HG02759 (cell line): ENCODE results near the gene MAP3K15.

Experiments
- ATAC-seq: cut with Tn5 transposase; IDR thresholded peaks from one replicate; pipeline ENCODE4 v1.9.1; 2021; ENCODE audit warnings: mild to moderate bottlenecking, moderate library complexity; ENCODE audit not compliant: unreplicated experiment

MAP3K15 gene, protein sequence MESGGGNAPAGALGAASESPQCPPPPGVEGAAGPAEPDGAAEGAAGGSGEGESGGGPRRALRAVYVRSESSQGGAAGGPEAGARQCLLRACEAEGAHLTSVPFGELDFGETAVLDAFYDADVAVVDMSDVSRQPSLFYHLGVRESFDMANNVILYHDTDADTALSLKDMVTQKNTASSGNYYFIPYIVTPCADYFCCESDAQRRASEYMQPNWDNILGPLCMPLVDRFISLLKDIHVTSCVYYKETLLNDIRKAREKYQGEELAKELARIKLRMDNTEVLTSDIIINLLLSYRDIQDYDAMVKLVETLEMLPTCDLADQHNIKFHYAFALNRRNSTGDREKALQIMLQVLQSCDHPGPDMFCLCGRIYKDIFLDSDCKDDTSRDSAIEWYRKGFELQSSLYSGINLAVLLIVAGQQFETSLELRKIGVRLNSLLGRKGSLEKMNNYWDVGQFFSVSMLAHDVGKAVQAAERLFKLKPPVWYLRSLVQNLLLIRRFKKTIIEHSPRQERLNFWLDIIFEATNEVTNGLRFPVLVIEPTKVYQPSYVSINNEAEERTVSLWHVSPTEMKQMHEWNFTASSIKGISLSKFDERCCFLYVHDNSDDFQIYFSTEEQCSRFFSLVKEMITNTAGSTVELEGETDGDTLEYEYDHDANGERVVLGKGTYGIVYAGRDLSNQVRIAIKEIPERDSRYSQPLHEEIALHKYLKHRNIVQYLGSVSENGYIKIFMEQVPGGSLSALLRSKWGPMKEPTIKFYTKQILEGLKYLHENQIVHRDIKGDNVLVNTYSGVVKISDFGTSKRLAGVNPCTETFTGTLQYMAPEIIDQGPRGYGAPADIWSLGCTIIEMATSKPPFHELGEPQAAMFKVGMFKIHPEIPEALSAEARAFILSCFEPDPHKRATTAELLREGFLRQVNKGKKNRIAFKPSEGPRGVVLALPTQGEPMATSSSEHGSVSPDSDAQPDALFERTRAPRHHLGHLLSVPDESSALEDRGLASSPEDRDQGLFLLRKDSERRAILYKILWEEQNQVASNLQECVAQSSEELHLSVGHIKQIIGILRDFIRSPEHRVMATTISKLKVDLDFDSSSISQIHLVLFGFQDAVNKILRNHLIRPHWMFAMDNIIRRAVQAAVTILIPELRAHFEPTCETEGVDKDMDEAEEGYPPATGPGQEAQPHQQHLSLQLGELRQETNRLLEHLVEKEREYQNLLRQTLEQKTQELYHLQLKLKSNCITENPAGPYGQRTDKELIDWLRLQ (N-terminal part only)

DNA sequence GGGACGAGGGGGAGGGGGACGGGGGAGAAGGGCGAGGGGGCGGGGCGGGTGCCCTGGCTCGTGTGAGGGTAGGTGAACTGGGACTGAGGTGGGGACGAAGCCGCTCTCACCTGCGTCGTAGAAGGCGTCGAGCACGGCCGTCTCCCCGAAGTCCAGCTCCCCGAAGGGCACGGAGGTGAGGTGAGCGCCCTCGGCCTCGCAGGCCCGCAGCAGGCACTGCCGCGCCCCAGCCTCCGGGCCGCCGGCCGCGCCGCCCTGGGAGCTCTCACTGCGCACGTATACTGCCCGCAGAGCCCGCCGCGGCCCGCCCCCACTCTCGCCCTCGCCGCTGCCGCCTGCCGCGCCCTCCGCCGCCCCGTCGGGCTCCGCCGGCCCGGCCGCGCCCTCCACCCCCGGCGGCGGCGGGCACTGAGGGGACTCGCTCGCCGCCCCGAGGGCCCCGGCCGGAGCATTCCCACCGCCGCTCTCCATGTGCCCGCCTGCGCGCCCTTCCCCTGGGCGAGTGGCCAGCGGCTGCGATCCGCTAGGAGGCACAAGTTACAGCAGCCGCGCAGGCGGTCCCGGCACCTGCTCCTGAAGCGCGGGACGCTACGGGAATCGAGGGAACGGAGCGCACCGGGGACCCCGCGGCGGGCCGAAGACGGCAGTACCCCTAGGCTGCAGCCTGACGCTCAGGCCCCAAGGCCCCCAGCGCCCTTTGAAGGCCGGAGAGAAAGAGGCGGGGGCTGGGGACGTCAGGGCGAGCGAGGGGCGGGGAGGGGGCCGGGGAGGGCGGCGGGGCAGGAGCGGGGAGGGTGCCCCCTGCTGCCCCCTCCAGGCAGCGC, at the start of gene MAP3K15:
TSS of gene MAP3K15 (minus strand) at position 718 of the 824 bp plus-strand sequence. CDS start at position 471, 247 bp downstream.
- ATAC-seq: peak; percentile 44

DNA sequence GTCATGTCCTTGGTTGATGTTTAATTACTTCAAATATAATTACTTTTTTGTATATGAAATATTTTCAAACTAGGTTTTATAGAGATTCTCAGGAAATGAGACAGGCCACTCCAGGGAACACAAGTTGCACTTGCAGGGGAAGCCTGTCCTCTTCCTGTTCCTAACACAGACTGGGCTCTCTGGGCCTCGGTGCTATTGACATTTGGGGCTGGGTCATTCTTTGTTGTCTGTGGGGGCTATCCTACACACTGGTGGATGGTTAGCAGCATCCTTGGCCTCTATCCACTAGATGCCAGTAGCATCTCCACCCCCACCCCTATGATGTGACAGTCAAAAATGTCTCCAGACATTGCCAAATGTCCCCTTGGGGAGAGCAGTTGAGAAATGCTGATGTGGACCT, 49.3 kb upstream of the MAP3K15 start:
- ATAC-seq: no peak

DNA sequence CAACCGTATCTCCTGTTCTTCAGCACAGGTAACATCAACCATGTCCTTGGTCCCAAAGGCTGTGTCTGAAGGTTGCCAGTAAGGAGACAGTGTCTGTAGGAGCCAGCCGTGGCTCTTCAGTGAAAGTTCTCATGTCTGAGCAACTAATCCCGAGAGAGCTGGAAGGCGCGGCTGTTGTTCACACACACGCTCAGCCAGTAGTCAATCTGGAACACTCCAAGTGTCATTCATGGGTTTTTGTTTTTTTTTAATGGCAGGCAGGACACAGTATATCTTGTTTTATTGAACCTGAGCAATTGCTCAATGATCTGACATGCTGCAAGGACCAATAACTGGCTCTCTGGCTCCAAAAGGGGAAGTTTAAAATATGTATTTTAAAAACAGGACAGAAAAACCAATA, 48.4 kb upstream of the MAP3K15 start:
- ATAC-seq: peak; percentile 36

DNA sequence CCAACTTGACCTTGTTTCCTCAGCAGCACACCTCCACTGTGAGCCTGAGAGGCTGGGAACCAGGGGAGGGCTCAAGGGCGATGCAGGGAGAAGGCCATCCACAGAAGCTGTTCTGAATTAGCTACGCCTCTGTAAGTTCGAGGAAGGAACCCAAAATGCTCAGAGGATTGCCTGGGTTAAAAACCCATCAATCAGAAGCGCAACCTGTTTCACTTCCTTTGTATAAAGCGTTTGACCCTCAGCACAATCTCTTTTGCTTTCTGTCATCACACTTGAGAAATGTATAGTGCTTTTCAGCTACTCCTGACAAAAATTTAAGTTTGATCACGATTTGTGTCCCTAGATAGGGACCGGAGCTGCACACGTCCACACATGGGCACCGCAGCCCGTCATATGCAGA, 48.0 kb upstream of the MAP3K15 start:
- ATAC-seq: peak; percentile 48

DNA sequence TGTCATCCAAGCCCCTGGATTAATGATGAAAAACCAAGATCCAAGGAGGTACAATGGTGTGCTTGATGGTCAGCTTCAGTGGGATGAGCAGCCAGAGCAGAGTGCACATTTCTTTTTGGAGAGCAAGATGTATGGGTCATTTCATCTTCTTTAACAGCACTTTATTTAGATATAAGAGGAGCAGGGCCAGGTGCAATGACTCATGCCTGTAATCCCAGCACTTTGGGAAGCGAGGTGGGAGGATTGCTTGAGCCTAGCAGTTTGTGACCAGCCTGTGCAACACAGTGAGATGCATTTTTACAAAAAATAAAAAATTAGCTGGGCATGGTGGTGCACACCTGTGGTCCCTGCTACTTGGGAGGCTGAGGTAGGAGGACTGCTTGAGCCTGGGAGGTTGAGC, 45.3 kb upstream of the MAP3K15 start:
- ATAC-seq: no peak

DNA sequence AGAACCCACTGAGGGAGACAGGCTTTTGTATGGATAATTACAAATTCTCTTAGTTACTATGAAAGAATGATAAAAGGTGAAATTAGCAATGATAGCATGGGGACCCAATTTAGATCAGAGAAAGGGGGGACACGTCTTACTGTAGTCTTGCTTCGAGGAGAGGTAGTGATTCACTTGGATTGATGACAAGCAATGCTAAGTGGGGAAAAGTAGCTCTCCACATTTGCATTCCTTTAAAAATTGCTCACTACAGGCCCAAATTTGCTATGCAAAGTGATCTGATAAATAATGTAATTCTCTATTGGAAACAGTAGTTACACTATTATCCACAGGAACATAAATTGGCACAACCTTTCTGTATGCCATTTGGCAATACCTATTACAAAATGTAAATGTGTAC, 42.5 kb upstream of the MAP3K15 start:
- ATAC-seq: no peak

DNA sequence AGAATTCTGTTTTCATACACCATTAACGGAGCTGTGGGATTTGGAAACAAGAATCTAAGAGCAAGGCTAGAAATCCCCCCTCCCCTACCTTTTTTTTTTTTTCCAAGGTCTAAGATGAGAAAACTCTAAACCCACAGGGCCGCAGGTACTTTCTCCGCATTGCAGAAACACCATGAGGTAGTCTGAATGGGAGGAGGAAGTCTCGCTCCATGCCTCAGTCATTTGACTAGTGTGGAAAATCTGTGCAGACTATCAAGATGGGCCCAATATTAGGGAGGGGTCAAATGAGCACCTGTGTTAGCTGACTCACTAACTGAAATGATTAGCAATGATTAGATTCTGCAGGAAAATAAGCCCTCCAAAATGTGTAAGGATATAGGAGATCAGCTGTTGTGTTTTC, 40.9 kb upstream of the MAP3K15 start:
- no peak for ATAC-seq

DNA sequence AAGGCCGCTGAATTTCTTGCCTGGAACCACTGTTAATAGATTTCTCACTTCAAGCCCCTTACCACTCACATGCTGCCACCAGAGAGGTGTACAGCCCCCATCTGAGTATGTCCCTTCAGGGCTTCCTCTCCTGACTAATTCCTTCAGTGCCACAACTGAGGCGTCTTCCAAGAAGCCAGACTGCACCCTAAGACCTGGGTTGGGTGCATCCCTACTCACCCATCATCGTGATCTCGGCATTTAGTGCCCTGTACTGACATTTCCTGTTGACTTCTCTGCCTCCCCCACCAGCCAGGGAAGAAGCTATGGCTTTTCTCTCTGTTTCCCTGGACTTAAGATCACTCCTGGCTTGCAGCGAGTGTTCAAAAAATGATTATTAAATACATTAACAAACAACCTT, 40.4 kb upstream of the MAP3K15 start:
- no peak for ATAC-seq

DNA sequence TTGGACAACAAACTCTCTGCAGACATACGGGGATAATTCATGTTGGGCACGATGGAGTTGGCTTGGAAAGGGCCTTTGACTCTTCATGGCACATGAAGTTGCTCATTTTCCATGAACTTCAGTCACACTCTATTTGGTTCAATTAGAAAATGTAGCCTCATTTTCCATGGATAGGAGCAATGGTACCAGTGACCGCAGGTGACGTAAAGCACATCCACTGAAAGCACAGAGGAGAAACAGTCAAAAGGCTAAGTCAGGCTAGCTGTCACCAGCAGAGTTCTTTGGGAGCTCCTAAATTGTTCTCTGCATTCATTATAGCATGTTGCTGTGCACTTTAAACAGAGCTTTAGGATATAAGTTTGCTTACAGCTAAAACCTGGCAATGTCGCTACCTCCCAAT, 39.9 kb upstream of the MAP3K15 start:
- no peak for ATAC-seq

DNA sequence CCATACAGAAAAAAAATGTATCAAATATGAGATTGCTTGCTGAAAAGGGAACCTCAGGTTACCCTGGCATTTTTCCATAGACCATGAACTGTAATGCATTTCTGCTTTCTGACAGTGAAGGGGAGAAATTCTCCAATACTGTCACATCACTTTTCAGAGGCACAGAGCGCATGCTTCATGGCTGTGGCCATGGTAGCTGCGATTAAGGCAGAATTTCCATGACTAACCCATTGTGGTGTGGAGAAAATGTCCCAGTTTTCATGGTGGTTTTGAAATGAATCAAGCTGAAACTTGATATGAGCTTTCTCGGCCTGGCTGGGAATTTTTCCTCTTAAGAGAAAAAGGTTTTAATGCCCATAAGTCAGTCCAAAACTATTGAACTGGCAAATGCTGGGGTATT, 39.5 kb upstream of the MAP3K15 start:
- peak; percentile 45 for ATAC-seq

DNA sequence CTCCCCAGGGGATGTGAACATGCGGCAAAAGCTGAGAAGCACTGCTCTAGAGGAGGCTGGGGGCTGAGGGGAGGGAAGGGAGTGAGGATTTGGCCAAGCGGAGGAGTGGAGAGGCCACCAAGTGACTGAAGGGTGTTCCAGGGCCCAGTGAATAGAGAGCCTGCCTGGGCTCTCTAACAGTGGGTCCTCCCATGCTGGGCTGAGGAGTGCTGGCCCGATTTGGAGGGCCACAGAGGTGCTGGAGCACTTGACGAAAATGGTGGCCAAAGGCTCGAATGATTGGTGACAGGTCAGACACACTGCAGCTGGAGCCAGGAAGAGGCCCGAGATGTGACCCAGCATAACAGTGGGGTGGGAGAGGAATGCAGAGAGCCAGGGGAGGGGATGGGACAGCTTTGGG, 37.5 kb upstream of the MAP3K15 start:
- no peak for ATAC-seq

DNA sequence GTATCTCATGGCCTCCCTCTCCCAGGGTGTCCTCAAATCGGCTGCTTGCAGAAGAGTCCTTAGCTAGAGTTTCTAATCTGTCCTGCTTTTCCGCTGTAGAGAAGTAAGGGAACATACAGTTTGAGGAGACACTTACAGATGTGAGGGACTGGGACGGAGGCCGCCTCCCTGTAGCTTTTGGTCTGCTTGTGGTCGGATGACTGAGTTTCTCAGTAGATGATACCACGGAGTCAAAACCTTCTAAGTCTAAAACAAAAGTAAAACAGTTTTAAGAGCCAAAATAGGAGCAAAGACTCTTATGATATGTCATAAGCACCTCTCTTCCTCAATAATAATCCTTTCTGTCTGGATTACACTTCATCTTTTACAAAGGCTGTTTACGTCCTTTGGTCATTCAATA, 34.5 kb upstream of the MAP3K15 start:
- ATAC-seq: no peak

DNA sequence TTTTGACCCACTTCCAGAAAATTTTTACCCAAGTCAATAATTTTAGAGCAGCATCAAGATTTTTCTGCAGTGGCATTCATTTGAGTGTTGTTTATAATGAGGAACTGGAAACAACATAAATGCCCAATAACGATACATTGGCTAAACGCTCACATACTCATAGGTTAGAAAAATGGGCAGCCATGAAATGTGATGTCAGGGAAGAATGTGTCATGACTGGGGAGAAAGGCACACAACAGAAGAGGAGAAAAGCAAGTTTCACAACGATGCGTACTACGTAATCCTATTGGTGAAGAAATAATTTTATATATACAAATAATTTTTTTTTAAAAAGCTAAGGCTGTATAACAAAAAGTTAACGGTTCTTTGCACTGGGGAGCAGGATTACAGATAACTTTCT, 33.6 kb upstream of the MAP3K15 start:
- ATAC-seq: no peak

DNA sequence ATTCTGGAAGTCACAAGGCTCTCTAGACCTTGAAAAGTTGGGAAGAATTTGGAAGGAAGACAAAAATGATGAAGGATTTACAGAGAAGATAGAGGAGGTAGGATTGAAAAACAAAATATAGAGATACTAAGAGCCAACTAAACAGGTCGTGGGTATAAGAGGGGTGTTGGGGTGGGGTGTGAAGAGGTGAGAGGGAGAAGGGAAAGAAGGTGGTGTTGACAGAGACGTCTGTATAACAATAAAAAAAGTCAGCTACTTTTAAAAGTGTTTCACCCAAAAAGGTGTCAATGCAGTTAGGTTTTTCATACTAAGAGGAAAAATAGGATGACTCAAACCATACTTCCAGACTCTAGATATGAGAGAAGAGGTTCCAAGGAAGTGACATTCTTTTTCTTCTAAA, 33.0 kb upstream of the MAP3K15 start:
- no peak for ATAC-seq

DNA sequence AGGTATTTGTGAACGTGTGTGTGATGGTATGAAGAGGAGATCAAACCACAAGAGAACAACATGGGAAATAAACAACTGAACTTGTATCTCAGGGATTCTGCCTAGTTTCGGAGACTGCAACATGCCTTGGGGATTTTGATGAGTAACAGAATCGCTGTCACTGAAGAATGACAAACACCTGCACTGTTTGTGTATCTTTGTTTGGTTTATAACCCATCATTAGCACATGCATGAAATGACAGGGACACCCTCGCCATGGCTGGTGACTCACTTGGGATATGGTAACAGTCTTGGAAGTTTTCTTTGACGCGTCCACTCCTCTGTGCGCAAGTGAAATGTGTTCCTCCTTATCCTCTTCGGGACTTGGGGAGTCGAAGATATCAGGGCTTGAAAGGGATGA, 30.3 kb upstream of the MAP3K15 start:
- ATAC-seq: no peak

DNA sequence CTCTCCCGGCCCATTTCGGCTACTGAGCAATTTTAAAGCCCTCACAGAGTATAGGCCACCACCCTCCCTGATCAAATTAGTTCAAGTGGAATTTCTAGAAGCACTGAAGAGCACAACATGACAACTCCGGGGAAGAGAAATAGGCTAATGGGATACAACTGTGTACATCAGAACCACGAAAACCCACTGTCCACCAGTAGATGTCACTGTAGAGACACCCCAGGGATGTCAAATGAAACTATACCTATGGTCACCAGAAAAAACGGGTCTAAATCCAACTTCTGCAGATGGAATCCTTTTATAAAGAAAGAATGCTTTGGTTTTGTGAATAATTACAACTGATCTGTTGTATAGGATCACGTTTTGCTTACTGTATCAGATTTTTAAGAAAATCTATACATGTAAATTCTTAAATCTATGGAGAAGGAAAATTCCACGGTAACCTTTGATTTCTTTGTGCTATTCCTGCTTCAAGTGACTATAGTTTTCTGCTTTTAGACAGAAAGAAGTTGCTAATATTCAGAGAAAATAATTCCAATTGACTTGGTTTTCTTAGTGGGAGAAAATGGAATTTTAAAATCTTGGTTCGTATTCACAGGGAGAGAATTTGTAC, 29.5 kb upstream of the MAP3K15 start:
- ATAC-seq: no peak

DNA sequence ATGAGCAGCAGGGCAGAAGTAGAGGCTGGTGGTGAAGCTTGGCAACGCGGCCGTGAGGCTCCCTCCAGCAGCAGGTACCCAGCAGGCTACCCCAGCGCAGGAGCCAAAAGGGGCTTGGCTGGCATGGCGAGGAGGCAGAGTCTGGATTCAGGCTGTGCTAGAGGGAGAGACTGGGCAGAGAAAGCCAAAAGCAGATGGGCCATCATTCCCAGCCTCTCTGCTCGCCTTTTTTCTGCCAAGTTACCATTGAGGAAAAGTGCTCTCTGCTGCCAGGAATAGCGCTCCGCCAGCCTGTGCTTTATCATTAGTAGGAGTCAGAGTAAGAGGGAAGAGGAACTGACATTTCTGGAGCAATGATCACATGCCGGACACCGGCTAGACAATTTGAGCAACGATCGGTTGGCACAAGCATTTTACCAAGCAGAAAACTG, 28.7 kb upstream of the MAP3K15 start:
- ATAC-seq: no peak

DNA sequence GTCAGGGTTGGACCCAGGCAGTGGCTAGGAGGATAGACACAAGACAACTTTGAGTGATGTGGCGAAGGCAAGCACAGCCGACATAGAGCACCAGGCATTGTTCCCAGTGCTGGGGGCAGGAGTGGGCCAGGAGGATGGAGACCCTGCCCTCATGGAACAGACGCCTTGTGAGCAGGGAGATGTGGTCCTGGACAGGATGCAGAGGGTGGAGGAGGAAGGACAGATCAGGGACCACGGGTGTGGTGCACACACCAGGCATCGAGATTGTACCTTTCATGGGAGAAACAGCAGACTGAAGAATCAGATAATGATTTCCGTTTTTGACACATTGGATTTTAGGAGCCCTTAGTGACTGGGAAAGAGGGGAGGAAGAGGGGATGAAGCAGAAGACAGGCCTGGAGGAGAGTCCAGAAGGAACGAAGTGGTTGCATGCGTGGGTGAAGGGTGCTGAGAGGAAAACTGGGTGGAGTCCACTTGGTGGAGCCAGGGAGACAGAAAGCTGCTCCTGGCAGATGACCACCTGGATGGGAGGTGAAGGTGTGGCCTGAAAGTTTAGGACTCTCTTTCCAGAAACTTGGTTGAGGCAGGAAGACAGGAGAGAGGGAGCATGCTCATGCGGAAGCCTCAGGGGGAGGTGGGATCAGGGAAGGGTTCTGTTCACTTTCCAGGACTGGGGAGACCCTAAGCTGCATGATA, 27.9 kb upstream of the MAP3K15 start:
- no peak for ATAC-seq

DNA sequence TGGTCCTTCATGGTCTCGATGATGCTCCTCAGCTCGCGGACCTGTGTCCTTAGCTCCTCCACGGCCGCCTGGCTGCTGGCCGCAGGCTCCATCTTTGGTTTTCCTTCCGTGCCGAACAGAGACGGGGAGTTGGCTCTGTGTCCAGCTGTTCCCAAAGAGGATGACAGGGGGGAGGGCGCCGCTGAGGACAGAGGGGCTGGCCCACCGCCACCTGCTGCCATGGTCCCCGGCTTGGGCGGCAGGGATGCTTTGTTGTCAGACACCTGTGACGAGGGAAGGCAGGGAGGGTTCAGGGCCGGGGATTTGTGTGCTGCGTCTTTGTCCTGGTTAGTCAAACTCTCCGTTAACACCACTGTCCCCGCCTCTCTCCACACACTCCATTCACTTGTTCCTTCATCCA, 26.6 kb upstream of the MAP3K15 start:
- ATAC-seq: no peak
